ENCODE results near the gene ITIH3.

Gene ITIH3

GRCh38 chr3:52829482-52829881, 34.9 kb downstream of the ITIH3 start:
- no peak for FAIRE-seq
- TF ChIP-seq CTCF (IDR thresholded peaks at IDR 0.05; ENCODE audit: insufficient read depth, missing control alignments) = no peak
- DNase-seq (ENCODE audit: insufficient read length, low spot score) = no peak

DNA sequence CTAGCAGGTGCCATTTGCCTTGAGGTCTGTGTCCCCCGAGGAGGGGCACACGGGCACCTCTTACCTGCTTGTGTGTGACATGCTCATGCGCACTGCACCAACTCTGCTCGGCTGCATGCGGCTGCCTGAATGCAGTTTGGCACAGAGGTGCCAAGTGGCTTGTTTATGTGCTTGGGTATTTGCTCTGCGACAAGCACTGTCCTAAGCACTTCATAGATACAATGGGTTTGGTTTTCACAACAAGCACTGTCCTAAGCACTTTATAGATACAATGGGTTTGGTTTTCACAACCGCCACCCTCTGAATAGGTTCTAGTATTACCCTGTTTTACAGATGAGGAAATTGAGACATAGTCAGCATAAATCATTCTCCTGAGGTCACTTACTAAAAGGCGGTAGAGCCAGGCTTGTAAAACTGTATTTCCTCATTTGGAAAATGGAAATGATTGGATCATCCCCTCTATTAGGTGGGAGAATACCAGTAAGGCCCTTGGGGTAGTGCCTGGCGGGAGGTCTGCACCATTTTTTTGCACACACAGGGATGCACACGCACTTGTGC, 35.4 kb downstream of the ITIH3 start:
- FAIRE-seq = no peak
- TF ChIP-seq CTCF (IDR thresholded peaks at IDR 0.05; ENCODE audit: insufficient read depth, missing control alignments) = no peak
- DNase-seq (ENCODE audit: insufficient read length, low spot score) = no peak

DNA sequence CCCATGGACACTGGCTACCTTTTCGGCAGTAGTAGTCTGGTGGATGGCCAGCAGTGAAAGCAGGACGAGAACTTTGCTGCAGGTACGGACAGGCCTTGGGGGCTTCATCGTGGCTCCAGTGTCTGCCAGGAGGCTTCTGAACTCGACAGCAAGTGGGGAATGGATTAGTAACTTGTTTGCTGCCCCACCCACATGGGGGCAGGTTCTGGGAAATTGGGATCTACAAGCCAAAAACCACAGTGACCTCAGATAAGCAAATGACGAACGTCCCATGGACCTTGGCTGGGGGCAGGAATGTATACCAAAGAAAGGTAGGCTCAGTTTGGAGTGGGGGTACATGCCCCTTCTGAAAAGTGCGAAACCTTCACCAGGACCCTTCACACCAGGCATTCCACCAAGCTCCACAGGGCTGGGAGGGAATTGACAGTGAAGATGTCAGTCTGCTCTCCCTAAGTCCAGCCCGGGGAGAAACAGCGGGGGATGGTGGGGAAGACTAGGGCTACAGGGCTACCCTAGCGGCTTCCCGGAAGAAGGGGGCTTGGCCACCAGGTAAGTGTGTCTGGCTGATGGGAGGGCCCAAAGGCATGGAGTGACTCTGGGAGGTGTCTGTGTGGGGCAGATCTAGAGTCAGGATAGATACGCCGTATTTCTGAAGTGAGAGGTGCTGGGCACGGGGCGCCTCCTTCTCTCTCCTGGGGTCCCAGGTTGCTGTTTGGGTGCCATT, 36.1 kb downstream of the ITIH3 start, which contains the start of gene ITIH4:
Gene ITIH4 (minus strand): TSS at position 138 of the 724 bp plus-strand sequence. CDS start 30 bp downstream, at position 108.
- FAIRE-seq (no peak), DNase-seq (ENCODE audit: insufficient read length, low spot score) (no peak)
- no peak for TF ChIP-seq CTCF (IDR thresholded peaks at IDR 0.05; ENCODE audit: insufficient read depth, missing control alignments)

GRCh38 chr3:52831500-52832301, 37.1 kb downstream of the ITIH3 start:
- FAIRE-seq = no peak
- no peak for TF ChIP-seq CTCF (IDR thresholded peaks at IDR 0.05; ENCODE audit: insufficient read depth, missing control alignments)
- no peak for DNase-seq (ENCODE audit: insufficient read length, low spot score)

DNA sequence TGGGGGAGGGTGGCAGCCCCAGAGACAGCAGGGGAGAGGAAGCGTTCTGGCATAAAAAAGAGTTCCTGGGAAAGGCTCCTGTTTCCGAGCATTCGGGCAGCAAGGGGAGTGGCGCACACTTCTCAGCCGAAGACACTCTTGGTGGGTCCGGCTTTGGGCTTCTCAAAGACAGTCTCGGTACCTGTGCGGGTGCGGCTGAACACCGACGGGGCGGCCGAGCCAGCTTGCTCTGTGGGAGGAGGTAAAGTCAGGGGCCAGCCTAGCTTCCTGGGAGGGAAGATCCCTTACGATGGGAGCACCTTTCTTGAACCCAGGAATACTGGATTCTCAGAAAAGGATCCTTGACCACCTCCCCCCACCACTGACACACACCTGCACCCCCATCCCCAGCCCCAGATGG, 38.6 kb downstream of the ITIH3 start:
- no peak for FAIRE-seq

DNA sequence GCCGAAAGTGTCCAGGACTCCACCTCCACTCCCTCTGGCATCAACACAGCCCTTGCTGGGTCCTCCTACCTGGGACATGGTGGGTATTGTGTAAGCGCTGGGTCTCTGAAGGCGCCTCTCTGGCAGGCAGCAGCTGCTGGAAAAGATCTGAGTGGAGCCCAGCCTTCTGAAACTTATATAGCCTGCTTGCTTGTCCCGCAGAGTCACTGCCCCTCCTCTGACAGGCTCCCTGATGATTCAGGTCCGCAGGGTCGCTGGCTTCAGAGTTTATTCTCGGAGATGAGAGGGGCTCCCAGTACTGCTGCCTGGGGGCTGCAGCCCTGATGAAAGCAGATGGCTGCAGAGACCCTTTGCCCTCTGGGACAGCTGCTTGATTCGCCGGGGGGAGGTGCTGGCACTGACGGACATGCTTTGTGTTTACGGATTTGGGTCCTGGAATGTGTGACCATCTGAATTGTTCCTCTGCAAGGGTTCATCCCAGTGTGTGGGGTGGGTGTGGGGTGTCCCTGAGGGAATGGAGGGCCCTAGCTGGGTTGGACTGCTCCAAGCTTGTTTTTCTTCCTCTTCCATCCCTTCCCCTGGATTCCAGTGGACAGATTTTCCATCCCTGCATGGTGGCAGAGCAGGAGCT, 40.4 kb downstream of the ITIH3 start, which contains the start of gene MUSTN1:
Gene MUSTN1 (minus strand): TSS at position 149 of the 631 bp plus-strand sequence. CDS start 71 bp downstream, at position 78.
- FAIRE-seq = no peak
- no peak for TF ChIP-seq CTCF (IDR thresholded peaks at IDR 0.05; ENCODE audit: insufficient read depth, missing control alignments)
- no peak for DNase-seq (ENCODE audit: insufficient read length, low spot score)

More for the DNA sequence above, 38.6 kb downstream of the ITIH3 start:
- no peak for TF ChIP-seq CTCF (IDR thresholded peaks at IDR 0.05; ENCODE audit: insufficient read depth, missing control alignments)
- no peak for DNase-seq (ENCODE audit: insufficient read length, low spot score)
